A549 treated with GW870086 at 1 μM for 4 hours (cell line): Measurements from ENCODE around the gene AMELX. TPM values are rescaled to one million over a fixed set of nuclear protein-coding genes. Genes with fewer than 3 reads are reported as not detected.

Experiments
- total RNA-seq: library from RNA; stranded (reverse); fragments of 200-300 nt; extraction: Qiagen RNA extraction; gene quantifications from 5 replicates; pipeline ENCODE4 v1.2.3, GENCODE V29; 2022; ENCODE audit warnings: low read depth

The AMELX gene
- total RNA-seq = not detected in 5 replicates

DNA sequence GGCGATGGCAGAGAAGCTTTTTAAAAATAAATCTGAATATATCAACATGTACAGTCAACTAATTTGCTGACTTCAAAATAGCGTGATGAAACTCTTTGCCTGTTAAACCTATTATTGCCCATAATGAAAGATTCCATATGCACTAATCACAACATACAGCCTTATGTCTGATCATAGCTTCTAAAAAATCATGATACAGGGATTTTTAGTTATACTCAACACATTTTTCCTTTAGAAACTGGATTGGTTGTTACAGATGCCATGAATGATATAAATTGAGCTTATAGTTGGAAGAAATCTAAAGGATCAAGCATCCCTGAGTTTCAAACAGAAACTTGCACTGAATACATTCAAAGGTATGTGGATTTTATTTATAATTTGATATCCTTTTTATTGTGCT, at the start of gene AMELX:
AMELX (plus strand) TSS at position 301 of the 400 bp plus-strand sequence. CDS start 1,376 bp downstream, outside the sequence.

Other genes with a start within 250 kb of the AMELX start
- 54.6 to 60.2 TPM (median 57.4 TPM) in 5 replicates for gene HCCS, start 182.1 kb upstream of the AMELX start, total RNA-seq